ENCODE data around the gene GBA2. TPM values are rescaled to one million over a fixed set of nuclear protein-coding genes. Genes with fewer than 3 reads are reported as not detected.

The GBA2 gene
- total RNA-seq, 1 donor from 2014 or later, result 44.8 TPM

DNA sequence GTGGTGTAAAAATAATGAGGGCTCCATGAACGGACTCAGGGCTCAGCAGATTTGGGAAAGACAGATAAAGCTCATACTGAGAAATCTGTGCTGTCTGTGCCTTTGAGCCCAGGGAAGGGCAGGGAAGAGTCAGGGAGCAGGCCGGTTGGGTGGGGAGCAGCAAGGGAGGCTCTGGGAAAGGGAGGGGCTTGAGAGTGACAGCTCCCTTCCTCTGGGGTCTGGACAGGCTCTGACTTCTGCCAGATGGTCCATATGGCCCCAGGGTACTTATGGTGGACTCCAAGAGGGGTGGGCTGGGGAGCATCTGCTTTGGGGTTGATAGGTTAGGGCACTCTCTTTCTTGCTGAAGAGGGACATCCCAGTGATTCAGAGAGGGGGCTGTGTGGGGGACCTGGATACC is 44.4 kb upstream of the GBA2 start:
- peaks cover 8% of the 10 kb centered on the region for H3K4me1 ChIP-seq
- H3K27me3 Mint-ChIP-seq (ENCODE audit: insufficient read depth, low read depth), result peaks cover 6% of the 10 kb centered on the region
- peak overlapping the region; percentile 47 for H3K4me3 Mint-ChIP-seq
- H3K4me3 ChIP-seq, result no peak overlapping the region
- H3K27ac Mint-ChIP-seq, result no peak overlapping the region
- no peaks in the 10 kb centered on the region for H3K36me3 Mint-ChIP-seq
- peaks cover 6% of the 10 kb centered on the region for H3F3A ChIP-seq (ENCODE audit: low read depth)
- no peaks in the 10 kb centered on the region for H3K9me3 ChIP-seq (ENCODE audit: low read depth)
- H3K27ac ChIP-seq, result no peak overlapping the region
- no peak overlapping the region for H3K9ac ChIP-seq
- no peaks in the 10 kb centered on the region for H3K79me2 ChIP-seq (ENCODE audit: low read depth)
- H3K9me3 Mint-ChIP-seq, result no peaks in the 10 kb centered on the region
- H3K4me2 ChIP-seq, result no peak overlapping the region
- peaks cover 21% of the 10 kb centered on the region for H3K4me1 Mint-ChIP-seq
- no peak overlapping the region for H2AFZ ChIP-seq (replicated peaks)
- H3K36me3 ChIP-seq, result no peaks in the 10 kb centered on the region
- TF ChIP-seq EZH2phosphoT487 (IDR thresholded peaks at IDR 0.05) (no peak), EZH2 (IDR thresholded peaks at IDR 0.05) (no peak)
- TF ChIP-seq, protein P1, sequence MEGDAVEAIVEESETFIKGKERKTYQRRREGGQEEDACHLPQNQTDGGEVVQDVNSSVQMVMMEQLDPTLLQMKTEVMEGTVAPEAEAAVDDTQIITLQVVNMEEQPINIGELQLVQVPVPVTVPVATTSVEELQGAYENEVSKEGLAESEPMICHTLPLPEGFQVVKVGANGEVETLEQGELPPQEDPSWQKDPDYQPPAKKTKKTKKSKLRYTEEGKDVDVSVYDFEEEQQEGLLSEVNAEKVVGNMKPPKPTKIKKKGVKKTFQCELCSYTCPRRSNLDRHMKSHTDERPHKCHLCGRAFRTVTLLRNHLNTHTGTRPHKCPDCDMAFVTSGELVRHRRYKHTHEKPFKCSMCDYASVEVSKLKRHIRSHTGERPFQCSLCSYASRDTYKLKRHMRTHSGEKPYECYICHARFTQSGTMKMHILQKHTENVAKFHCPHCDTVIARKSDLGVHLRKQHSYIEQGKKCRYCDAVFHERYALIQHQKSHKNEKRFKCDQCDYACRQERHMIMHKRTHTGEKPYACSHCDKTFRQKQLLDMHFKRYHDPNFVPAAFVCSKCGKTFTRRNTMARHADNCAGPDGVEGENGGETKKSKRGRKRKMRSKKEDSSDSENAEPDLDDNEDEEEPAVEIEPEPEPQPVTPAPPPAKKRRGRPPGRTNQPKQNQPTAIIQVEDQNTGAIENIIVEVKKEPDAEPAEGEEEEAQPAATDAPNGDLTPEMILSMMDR (IDR thresholded peaks at IDR 0.05), result no peak
- H4K20me1 ChIP-seq (ENCODE audit: low read depth), result no peaks in the 10 kb centered on the region
- DNase-seq (ENCODE audit: low spot score), result no peak
- no peaks in the 10 kb centered on the region for H3K27me3 ChIP-seq

DNA sequence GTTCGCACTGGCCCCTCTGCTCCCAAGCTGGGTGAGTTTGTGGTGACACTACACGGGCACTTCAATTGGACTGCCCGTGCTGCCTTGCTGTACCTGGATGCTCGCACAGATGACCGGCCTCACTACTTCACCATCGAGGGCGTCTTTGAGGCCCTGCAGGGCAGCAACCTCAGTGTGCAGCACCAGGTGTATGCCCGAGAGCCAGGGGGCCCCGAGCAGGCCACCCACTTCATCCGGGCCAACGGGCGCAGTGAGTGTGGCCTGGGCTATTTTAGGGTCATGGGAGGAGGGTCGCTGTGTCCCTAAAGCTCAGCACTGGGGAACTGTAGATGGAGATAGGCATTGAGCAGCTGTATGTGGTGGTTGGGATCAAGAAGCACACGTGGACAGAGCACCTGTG is 43.8 kb upstream of the GBA2 start:
- Histone ChIP-seq H3K4me2 (no peak overlapping the region), H3K27ac (no peak overlapping the region), H3K9ac (no peak overlapping the region), H3K79me2 (ENCODE audit: low read depth) (no peaks in the 10 kb centered on the region), H3K9me3 (ENCODE audit: low read depth) (no peaks in the 10 kb centered on the region), H4K20me1 (ENCODE audit: low read depth) (no peaks in the 10 kb centered on the region), H3K4me3 (no peak overlapping the region), H3K27me3 (no peaks in the 10 kb centered on the region), H2AFZ (replicated peaks) (no peak overlapping the region), H3K36me3 (no peaks in the 10 kb centered on the region), H3F3A (ENCODE audit: low read depth) (peaks cover 6% of the 10 kb centered on the region), H3K4me1 (peaks cover 8% of the 10 kb centered on the region)
- DNase-seq (ENCODE audit: low spot score), result no peak
- H3K4me1 Mint-ChIP-seq, result peaks cover 21% of the 10 kb centered on the region
- peak overlapping the region; percentile 72 for H3K4me3 Mint-ChIP-seq
- H3K9me3 Mint-ChIP-seq, result no peaks in the 10 kb centered on the region
- H3K36me3 Mint-ChIP-seq, result no peaks in the 10 kb centered on the region
- H3K27ac Mint-ChIP-seq, result no peak overlapping the region
- TF ChIP-seq EZH2 (IDR thresholded peaks at IDR 0.05), result no peak
- peaks cover 6% of the 10 kb centered on the region for H3K27me3 Mint-ChIP-seq (ENCODE audit: insufficient read depth, low read depth)

DNA sequence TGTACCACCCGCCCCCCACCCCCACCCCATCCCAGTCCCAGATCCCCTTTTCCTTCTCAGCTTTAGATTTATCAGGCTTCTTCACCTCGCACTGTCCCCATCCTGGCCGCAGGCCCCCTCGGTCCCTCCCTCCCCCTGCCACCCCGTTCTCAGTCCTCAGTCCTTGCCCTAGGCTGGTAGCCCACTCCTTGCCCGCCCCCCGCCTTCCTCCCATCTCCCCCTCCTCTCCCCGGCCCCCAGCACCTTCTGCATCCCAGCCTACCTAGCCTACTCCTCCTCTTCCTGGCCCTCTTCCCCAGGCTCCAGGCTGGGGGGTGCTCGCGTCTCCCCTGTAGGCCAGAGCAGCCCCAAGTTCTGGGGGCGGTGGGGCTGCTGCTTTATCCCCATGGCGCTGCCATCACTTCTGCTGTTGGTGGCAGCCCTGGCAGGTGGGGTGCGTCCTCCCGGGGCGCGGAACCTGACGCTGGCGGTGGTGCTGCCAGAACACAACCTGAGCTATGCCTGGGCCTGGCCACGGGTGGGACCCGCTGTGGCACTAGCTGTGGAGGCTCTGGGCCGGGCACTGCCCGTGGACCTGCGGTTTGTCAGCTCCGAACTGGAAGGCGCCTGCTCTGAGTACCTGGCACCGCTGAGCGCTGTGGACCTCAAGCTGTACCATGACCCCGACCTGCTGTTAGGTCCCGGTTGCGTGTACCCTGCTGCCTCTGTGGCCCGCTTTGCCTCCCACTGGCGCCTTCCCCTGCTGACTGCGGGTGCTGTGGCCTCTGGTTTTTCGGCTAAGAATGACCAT is 43.2 kb upstream of the GBA2 start:
- no peak overlapping the region for H3K27ac ChIP-seq
- H3K4me1 ChIP-seq, result peaks cover 8% of the 10 kb centered on the region
- H3K9me3 Mint-ChIP-seq, result no peaks in the 10 kb centered on the region
- no peaks in the 10 kb centered on the region for H3K36me3 Mint-ChIP-seq
- DNase-seq (ENCODE audit: low spot score), result no peak
- H3K4me1 Mint-ChIP-seq, result peaks cover 20% of the 10 kb centered on the region
- peak overlapping the region; percentile 86 for H3K4me2 ChIP-seq
- H3F3A ChIP-seq (ENCODE audit: low read depth), result peaks cover 6% of the 10 kb centered on the region
- H3K27ac Mint-ChIP-seq, result no peak overlapping the region
- no peaks in the 10 kb centered on the region for H4K20me1 ChIP-seq (ENCODE audit: low read depth)
- no peaks in the 10 kb centered on the region for H3K27me3 ChIP-seq
- no peaks in the 10 kb centered on the region for H3K36me3 ChIP-seq
- H2AFZ ChIP-seq (replicated peaks), result no peak overlapping the region
- no peaks in the 10 kb centered on the region for H3K9me3 ChIP-seq (ENCODE audit: low read depth)
- no peak for TF ChIP-seq EZH2phosphoT487 (IDR thresholded peaks at IDR 0.05)
- TF ChIP-seq, protein P1 (IDR thresholded peaks at IDR 0.05), result no peak
- TF ChIP-seq EZH2 (IDR thresholded peaks at IDR 0.05), result no peak
- no peak overlapping the region for H3K9ac ChIP-seq
- H3K27me3 Mint-ChIP-seq (ENCODE audit: insufficient read depth, low read depth), result peaks cover 6% of the 10 kb centered on the region
- H3K79me2 ChIP-seq (ENCODE audit: low read depth), result no peaks in the 10 kb centered on the region
- H3K4me3 ChIP-seq, result peak overlapping the region; percentile 51
- H3K4me3 Mint-ChIP-seq, result peak overlapping the region; percentile 72

DNA sequence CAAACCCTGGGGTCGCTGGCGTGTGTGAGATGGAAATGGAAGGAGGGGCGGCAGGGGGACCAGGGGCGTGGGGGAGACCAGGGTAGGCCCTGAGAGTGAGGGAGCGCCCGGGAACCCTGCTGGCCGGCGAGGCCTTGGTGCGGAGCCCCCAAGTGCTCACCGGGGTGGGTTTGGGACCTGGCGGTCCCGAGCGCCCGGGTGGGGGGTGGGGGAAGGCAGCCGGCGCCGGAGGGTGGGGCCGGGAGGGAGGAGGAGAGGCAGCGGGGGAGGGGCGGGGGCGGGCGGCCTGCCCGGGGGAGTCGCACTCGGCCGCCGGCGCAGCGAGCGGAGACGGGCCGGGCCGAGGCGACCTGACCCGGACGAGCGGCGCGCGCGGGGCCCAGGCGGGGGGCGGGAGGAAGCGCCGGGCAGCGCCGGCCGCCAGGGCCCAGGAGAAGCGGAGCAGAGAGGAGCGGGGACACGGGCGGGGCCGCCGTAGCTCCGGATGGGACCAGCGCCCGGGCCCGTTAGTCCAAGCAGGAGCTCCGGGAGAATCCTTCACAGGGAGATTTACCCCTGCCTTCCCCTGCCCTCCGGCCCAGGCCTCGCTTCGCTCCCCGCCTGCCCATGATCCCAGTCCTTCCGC is 42.4 kb upstream of the GBA2 start, which contains the start of gene NPR2:
Gene NPR2, plus strand, starts transcription at position 295 of the 625 bp plus-strand sequence. CDS start 818 bp downstream, outside the sequence.
- H3K27me3 Mint-ChIP-seq (ENCODE audit: insufficient read depth, low read depth), result peaks cover 4% of the 10 kb centered on the region
- Histone ChIP-seq H3K4me2 (peak within 1 kb of the TSS; percentile 86), H3K4me1 (peaks cover 8% of the 10 kb centered on the region), H3K4me3 (peak within 1 kb of the TSS; percentile 51), H3K27ac (no peak within 1 kb of the TSS), H3K27me3 (no peaks in the 10 kb centered on the region), H2AFZ (replicated peaks) (peak within 1 kb of the TSS; percentile 15), H3K79me2 (ENCODE audit: low read depth) (no peaks in the 10 kb centered on the region), H3K9me3 (ENCODE audit: low read depth) (no peaks in the 10 kb centered on the region), H3F3A (ENCODE audit: low read depth) (peaks cover 6% of the 10 kb centered on the region), H4K20me1 (ENCODE audit: low read depth) (no peaks in the 10 kb centered on the region), H3K9ac (no peak within 1 kb of the TSS), H3K36me3 (no peaks in the 10 kb centered on the region)
- peak; percentile 79 for DNase-seq (ENCODE audit: low spot score)
- no peaks in the 10 kb centered on the region for H3K36me3 Mint-ChIP-seq
- no peak for TF ChIP-seq EZH2phosphoT487 (IDR thresholded peaks at IDR 0.05)
- TF ChIP-seq EZH2 (IDR thresholded peaks at IDR 0.05), result no peak
- TF ChIP-seq, protein P1 (IDR thresholded peaks at IDR 0.05), result no peak
- peak within 1 kb of the TSS; percentile 80 for H3K4me3 Mint-ChIP-seq
- H3K27ac Mint-ChIP-seq, result peak within 1 kb of the TSS; percentile 90
- H3K9me3 Mint-ChIP-seq, result no peaks in the 10 kb centered on the region
- peaks cover 17% of the 10 kb centered on the region for H3K4me1 Mint-ChIP-seq
